Peyer's patch (tissue), 4 donors: ENCODE measurements around the gene ARMC2. TPM values are rescaled to one million over a fixed set of nuclear protein-coding genes. Genes with fewer than 3 reads are reported as not detected.

Experiments
- DNase-seq, 3 donors: peaks; one replicate each; pipeline ENCODE4 v3.0.0-alpha.2; 2017 to 2019
- H3K27ac ChIP-seq, 4 donors: fragments of 200-600 bp; sonication (generic); one replicate each; pipeline ENCODE4 v1.5.1; 2016 to 2019
- H3K27me3 ChIP-seq, 2 donors: fragments of 200-600 bp; sonication (generic); one replicate each; pipeline ENCODE4 v1.5.1; 2019
- H3K36me3 ChIP-seq, 3 donors: fragments of 200-600 bp; sonication (generic); one replicate each; pipeline ENCODE4 v1.5.1; 2016 to 2019
- H3K4me1 ChIP-seq, 4 donors: fragments of 200-600 bp; sonication (generic); one replicate each; pipeline ENCODE4 v1.5.1; 2016 to 2019
- H3K4me3 ChIP-seq, 4 donors: fragments of 200-600 bp; sonication (generic); 1 replicate in 3 of 4; 2 replicates in 1 of 4; pipeline ENCODE4 v1.5.1; 2016 to 2019; ENCODE audit warnings: mild to moderate bottlenecking in 1 of 4
- H3K9me3 ChIP-seq, 4 donors: fragments of 200-600 bp; sonication (generic); one replicate each; pipeline ENCODE4 v1.5.1; 2016 to 2019; ENCODE audit warnings: mild to moderate bottlenecking in 1 of 4
- CTCF ChIP-seq, 6 experiments: fragments of 450-650 bp in 4 of 6; fragments of 200-600 bp in 2 of 6; sonication (generic) in 1 of 6; IDR thresholded peaks; one replicate each; pipeline ENCODE4 v1.5.1; 2017 to 2019; ENCODE audit warnings: antibody characterized with exemption in 6 of 6, mild to moderate bottlenecking in 3 of 6, moderate library complexity in 1 of 6
- POLR2A ChIP-seq, 2 donors: fragments of 450-650 bp; IDR thresholded peaks; one replicate each; pipeline ENCODE4 v1.5.1; 2017; ENCODE audit warnings: antibody characterized with exemption in 2 of 2, mild to moderate bottlenecking in 2 of 2, moderate library complexity in 2 of 2
- total RNA-seq, 4 donors: library from RNA; depleted of rRNA; stranded (reverse); fragments of >200 nt; gene quantifications; one replicate each; pipeline ENCODE4 v1.1.0, GENCODE V29; 2016

The ARMC2 gene
- total RNA-seq, 4 donors from 2014 or later: 0.53 to 29.7 (median 4.4) TPM

GRCh38 chr6:108993876-108994275 is 145.7 kb downstream of the ARMC2 start:
- TF ChIP-seq POLR2A (IDR thresholded peaks at IDR 0.05): no peak
- TF ChIP-seq CTCF (IDR thresholded peaks at IDR 0.05): no peak
- Histone ChIP-seq H3K4me1 (no peaks in the 10 kb centered on the region), H3K9me3 (no peaks in the 10 kb centered on the region), H3K27me3 (no peaks in the 10 kb centered on the region), H3K27ac (no peak overlapping the region), H3K4me3 (no peak overlapping the region), H3K36me3 (peaks cover 0 to 92% (median 0%) of the 10 kb centered on the region in 3 donors)
- DNase-seq: no peak

- no peaks in the 10 kb centered on the region for H3K4me1 ChIP-seq
- no peaks in the 10 kb centered on the region for H3K27me3 ChIP-seq
- TF ChIP-seq POLR2A (IDR thresholded peaks at IDR 0.05) (no peak), CTCF (IDR thresholded peaks at IDR 0.05) (no peak)
- H3K9me3 ChIP-seq: no peaks in the 10 kb centered on the region
- H3K4me3 ChIP-seq: no peak overlapping the region
- no peak for DNase-seq
- peaks cover 0 to 94% (median 0%) of the 10 kb centered on the region in 3 donors for H3K36me3 ChIP-seq
- H3K27ac ChIP-seq: no peak overlapping the region
These were observed 147.1 kb downstream of the ARMC2 start for GRCh38 chr6:108995296-108995695.

- Histone ChIP-seq H3K27ac (no peak overlapping the region), H3K36me3 (peaks cover 0 to 92% (median 0%) of the 10 kb centered on the region in 3 donors), H3K4me1 (no peaks in the 10 kb centered on the region), H3K4me3 (no peak overlapping the region), H3K9me3 (no peaks in the 10 kb centered on the region), H3K27me3 (no peaks in the 10 kb centered on the region)
- no peak for TF ChIP-seq POLR2A (IDR thresholded peaks at IDR 0.05)
- no peak for TF ChIP-seq CTCF (IDR thresholded peaks at IDR 0.05)
- no peak for DNase-seq
These were observed 148.0 kb downstream of the ARMC2 start for GRCh38 chr6:108996208-108996607.

GRCh38 chr6:108998485-108998884 is 150.3 kb downstream of the ARMC2 start:
- Histone ChIP-seq H3K36me3 (peaks cover 0 to 69% (median 0%) of the 10 kb centered on the region in 3 donors), H3K27me3 (no peaks in the 10 kb centered on the region), H3K27ac (no peak overlapping the region), H3K9me3 (no peaks in the 10 kb centered on the region), H3K4me1 (peaks cover 0 to 4% (median 0%) of the 10 kb centered on the region in 4 donors), H3K4me3 (no peak overlapping the region)
- no peak for DNase-seq
- TF ChIP-seq POLR2A (IDR thresholded peaks at IDR 0.05): no peak
- TF ChIP-seq CTCF (IDR thresholded peaks at IDR 0.05): no peak

GRCh38 chr6:108999428-108999827 is 151.2 kb downstream of the ARMC2 start:
- Histone ChIP-seq H3K36me3 (peaks cover 0 to 60% (median 0%) of the 10 kb centered on the region in 3 donors), H3K27me3 (no peaks in the 10 kb centered on the region), H3K4me1 (peaks cover 0 to 5% (median 0%) of the 10 kb centered on the region in 4 donors), H3K9me3 (no peaks in the 10 kb centered on the region), H3K4me3 (no peak overlapping the region), H3K27ac (no peak overlapping the region)
- no peak for DNase-seq
- TF ChIP-seq POLR2A (IDR thresholded peaks at IDR 0.05) (no peak), CTCF (IDR thresholded peaks at IDR 0.05) (no peak)

- H3K27ac ChIP-seq: no peak overlapping the region
- H3K4me3 ChIP-seq: no peak overlapping the region
- no peaks in the 10 kb centered on the region for H3K9me3 ChIP-seq
- H3K27me3 ChIP-seq: no peaks in the 10 kb centered on the region
- H3K36me3 ChIP-seq: peaks cover 0 to 51% (median 0%) of the 10 kb centered on the region in 3 donors
- peaks cover 0 to 5% (median 0%) of the 10 kb centered on the region in 4 donors for H3K4me1 ChIP-seq
- no peak for TF ChIP-seq CTCF (IDR thresholded peaks at IDR 0.05)
- TF ChIP-seq POLR2A (IDR thresholded peaks at IDR 0.05): no peak
- DNase-seq: no peak
These were observed 152.1 kb downstream of the ARMC2 start for GRCh38 chr6:109000289-109000688.
